K562 (cell line): ENCODE results near the gene HSD11B1L. TPM values are rescaled to one million over a fixed set of nuclear protein-coding genes. Genes with fewer than 3 reads are reported as not detected.

Experiments
- CBX1 ChIP-seq: sonication (generic); IDR thresholded peaks from 2 replicates; pipeline ENCODE4 v1.6.1; 2016; ENCODE audit warnings: antibody characterized with exemption, low read depth, mild to moderate bottlenecking
- CTCF ChIP-seq, 3 experiments: IDR thresholded peaks in 2 of 3; conservative IDR thresholded peaks in 1 of 3; 2 replicates each; pipeline ENCODE4 v1.5.1; 2011 to 2012; ENCODE audit warnings: low read length in 3 of 3, mild to moderate bottlenecking in 3 of 3, control low read depth in 2 of 3, improper control_type of control experiment in 1 of 3, inconsistent platforms in 1 of 3, low read depth in 1 of 3, mixed read lengths in 1 of 3, moderate library complexity in 1 of 3; ENCODE audit not compliant: insufficient read depth in 2 of 3
- EGR1 ChIP-seq: fragments of 450-650 bp; conservative IDR thresholded peaks from 2 replicates; pipeline ENCODE4 v1.6.1; 2017; ENCODE audit warnings: mild to moderate bottlenecking
- ESRRA ChIP-seq: fragments of 450-650 bp; IDR thresholded peaks from 2 replicates; pipeline ENCODE4 v1.6.1; 2014; ENCODE audit warnings: low read depth, mild to moderate bottlenecking, moderate library complexity, borderline replicate concordance
- ETS1 ChIP-seq: conservative IDR thresholded peaks from 2 replicates; pipeline ENCODE4 v1.6.1; 2011; ENCODE audit warnings: low read depth, mild to moderate bottlenecking, low read length; ENCODE audit not compliant: control insufficient read depth
- GABPA ChIP-seq: fragments of 200-800 bp; sonication (Bioruptor generic); conservative IDR thresholded peaks from 2 replicates; pipeline ENCODE4 v1.6.1; 2016; ENCODE audit warnings: low read depth, missing genetic modification characterization, missing compliant biosample characterization
- HCFC1 ChIP-seq: IDR thresholded peaks from 2 replicates; pipeline ENCODE4 v1.6.1; 2012; ENCODE audit warnings: low read depth, low read length, improper control_type of control experiment
- MTA3 ChIP-seq: fragments of 450-650 bp; formaldehyde crosslinking; IDR thresholded peaks from 2 replicates; pipeline ENCODE4 v1.6.1; 2017; ENCODE audit warnings: mild to moderate bottlenecking, borderline replicate concordance
- MXD1 ChIP-seq: fragments of 250-450 bp; sonication (Bioruptor Pico); IDR thresholded peaks from 2 replicates; pipeline ENCODE4 v1.8.0; 2021; ENCODE audit warnings: borderline replicate concordance, mild to moderate bottlenecking, moderate library complexity; ENCODE audit not compliant: poor library complexity, severe bottlenecking
- MXI1 ChIP-seq: IDR thresholded peaks from 2 replicates; pipeline ENCODE4 v1.6.1; 2011; ENCODE audit warnings: low read depth, mild to moderate bottlenecking, improper control_type of control experiment, low read length
- MYBL2 ChIP-seq, 2 experiments: fragments of 450-650 bp in 1 of 2; sonication (generic) in 1 of 2; formaldehyde crosslinking in 1 of 2; IDR thresholded peaks; 2 replicates each; pipeline versions ENCODE4 v1.6.1 to v1.8.1; 2017 to 2022; ENCODE audit warnings: borderline replicate concordance in 1 of 2, inconsistent platforms in 1 of 2, low read depth in 1 of 2, mild to moderate bottlenecking in 1 of 2, missing genetic modification reagents in 1 of 2, moderate library complexity in 1 of 2
- SREBF1 ChIP-seq: fragments of 150-350 bp; IDR thresholded peaks from 2 replicates; pipeline ENCODE4 v1.6.1; 2014; ENCODE audit warnings: antibody characterized with exemption, low read depth, low read length, borderline replicate concordance
- SRSF9 ChIP-seq: fragments of 200-400 bp; formaldehyde crosslinking; IDR thresholded peaks from 2 replicates; pipeline ENCODE4 v1.6.1; 2017; ENCODE audit warnings: low read depth, low read length, borderline replicate concordance
- TBL1XR1 ChIP-seq, 2 experiments: IDR thresholded peaks; 2 replicates each; pipeline ENCODE4 v1.6.1; 2012; ENCODE audit warnings: improper control_type of control experiment in 2 of 2, low read length in 2 of 2, mild to moderate bottlenecking in 1 of 2
- TBP ChIP-seq: optimal IDR thresholded peaks from 2 replicates; pipeline ENCODE3; 2011; ENCODE audit warnings: low read depth, low read length, improper control_type of control experiment
- TSHZ1 ChIP-seq: fragments of 250-450 bp; sonication (Bioruptor Pico); IDR thresholded peaks from 2 replicates; pipeline ENCODE4 v1.4.0; 2020; ENCODE audit warnings: mild to moderate bottlenecking, moderate library complexity
- ZBTB17 ChIP-seq: fragments of 450-650 bp; formaldehyde crosslinking; IDR thresholded peaks from 2 replicates; pipeline ENCODE4 v1.4.0; 2020; ENCODE audit warnings: mild to moderate bottlenecking
- ZNF263 ChIP-seq: sonication (generic); formaldehyde crosslinking; IDR thresholded peaks from 2 replicates; pipeline ENCODE4 v1.8.0; 2022; ENCODE audit warnings: mild to moderate bottlenecking, missing genetic modification reagents, borderline replicate concordance
- polyA plus RNA-seq, 8 experiments: library from polyadenylated mRNA; depleted of rRNA in 4 of 8; stranded (reverse) in 5 of 8; unstranded in 3 of 8; fragments of >200 nt; fragmentation: Nextera tagmentation in 2 of 8; fragmentation: Illumina TruSeq in 1 of 8; extraction: Ambion mirVana in 2 of 8; extraction: Trizol in 1 of 8; gene quantifications; 2 replicates each; pipeline versions ENCODE4 v1.2.1 to v1.2.3, GENCODE V29; 2011 to 2014; ENCODE audit warnings: inconsistent platforms in 1 of 8, missing spikeins in 1 of 8
- total RNA-seq, 7 experiments: library from RNA; depleted of rRNA in 6 of 7; stranded (reverse); fragments of >200 nt in 6 of 7; fragmentation: Illumina TruSeq in 2 of 7; extraction: Trizol in 2 of 7; gene quantifications; 2 replicates each; pipeline versions ENCODE4 v1.2.1 to v1.2.3, GENCODE V29; 2011 to 2021; ENCODE audit warnings: low replicate concordance in 1 of 7

HSD11B1L gene
- total and polyA plus RNA-seq, 9 of the 15 experiments (the other 6 are each of a cell fraction or from before 2014, with no cell fraction given): 0.31 to 7.7 (median 2.3) TPM

GRCh38 chr19:5680437-5681368 lies at the start of gene HSD11B1L, which contains the start of gene MICOS13 (continued):
- peak; percentile 46; the same call in 1 of the 2 replicates for TF ChIP-seq CBX1
- TF ChIP-seq CTCF (IDR thresholded peaks at IDR 0.05 in 2 of 3, conservative IDR thresholded peaks at IDR 0.05 in 1 of 3; ENCODE audit: insufficient read depth in 2 of 3, low read depth in 1 of 3, low read length in 3 of 3): peak in 1 of 3 experiments; percentile 10; a peak in 1 of 6 replicates
- peak; percentile 94 for TF ChIP-seq ESRRA
- peak; percentile 95 for TF ChIP-seq GABPA (tag)
- TF ChIP-seq MXD1 (CRISPR knock-in tag): peak; percentile 67
- peak; percentile 99 for TF ChIP-seq HCFC1
- TF ChIP-seq TBL1XR1 (IDR thresholded peaks at IDR 0.05; ENCODE audit: low read length in 2 of 2): peak; percentile 59 to 74; a peak in 2 of 4 replicates
- no peak for TF ChIP-seq MYBL2 (IDR thresholded peaks at IDR 0.05; ENCODE audit: low read depth)
- TF ChIP-seq MYBL2 (CRISPR knock-in tag; IDR thresholded peaks at IDR 0.05; ENCODE audit: borderline replicate concordance): no peak
- peak; percentile 91 for TF ChIP-seq MXI1
- TF ChIP-seq ZNF263 (CRISPR knock-in tag): peak; percentile 7; the same call in 1 of the 2 replicates
- TF ChIP-seq SREBF1: peak; percentile 37; the same call in 1 of the 2 replicates
- TF ChIP-seq EGR1: peak; percentile 63; the same call in 1 of the 2 replicates
- no peak for TF ChIP-seq SRSF9
- peak; percentile 91 for TF ChIP-seq ZBTB17 (CRISPR knock-in tag)
- peak; percentile 99 for TF ChIP-seq ETS1
- TF ChIP-seq TSHZ1: no peak
- TF ChIP-seq MTA3: peak; percentile 62; the same call in 1 of the 2 replicates
- peak; percentile 83 for TF ChIP-seq TBP
